AG04449 (cell line): Measurements from ENCODE around the gene CDKN2C.
"Not testable (repeated sequence)": the region's sequence is repeated elsewhere in the genome, so short reads cannot be mapped to it uniquely, and the experiment has no call there.

Experiments
- CTCF ChIA-PET: fragments of 350-600 bp; formaldehyde crosslinking; extraction: SDS; loops from one replicate; lab custom pipeline; 2021; ENCODE audit warnings: antibody characterized with exemption; lab: Yijun Ruan, JAX
- POLR2A ChIA-PET: fragments of 400-600, 350-600 bp; formaldehyde crosslinking; extraction: SDS; loops from one replicate; lab custom pipeline; 2020; ENCODE audit warnings: antibody characterized with exemption, inconsistent platforms; lab: Yijun Ruan, JAX
- DNase-seq: peaks from one replicate; pipeline ENCODE4 v3.0.0-alpha.2; 2010; ENCODE audit warnings: low read depth, low spot score
- H3K4me3 ChIP-seq: 2 replicates; pipeline ENCODE4 v1.5.1; 2011; ENCODE audit warnings: low read depth, mild to moderate bottlenecking, control low read depth, low read length
- TF ChIP-seq, protein P1 (sequence below): IDR thresholded peaks from one replicate; pipeline ENCODE4 v1.5.1; 2011; ENCODE audit warnings: mild to moderate bottlenecking, moderate library complexity, low read length, control low read depth, inconsistent platforms; ENCODE audit not compliant: insufficient read depth; ENCODE audit errors: missing control alignments

CDKN2C gene

DNA sequence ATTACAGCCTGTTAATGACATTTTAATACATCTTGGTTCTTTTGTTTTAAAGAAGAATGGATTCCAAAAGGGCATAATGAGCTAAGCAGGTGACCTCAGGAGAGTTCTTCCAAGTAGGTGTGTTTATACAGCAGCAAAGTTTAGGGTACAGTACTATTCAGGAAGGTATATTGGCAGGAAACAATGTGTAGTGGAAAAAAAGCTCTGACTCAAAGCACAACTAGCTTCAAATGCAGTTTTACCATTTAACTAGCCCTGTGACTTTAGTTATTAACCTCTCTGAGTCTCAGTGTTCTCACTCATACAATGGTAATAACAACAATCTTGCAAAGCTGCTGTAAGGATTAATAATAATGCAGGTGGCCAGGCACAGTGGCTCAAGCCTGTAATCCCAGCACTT is 39.9 kb upstream of the CDKN2C start:
- ChIA-PET POLR2A (no interaction called here), CTCF (interaction anchor here (0.9 to 6.1 kb wide), 31 partner anchors 9 to 657 kb away, joined by 3 to 129 read pairs (median 5); partner anchors contain the start of gene FAF1)
- no peak for DNase-seq
- TF ChIP-seq, protein P1, sequence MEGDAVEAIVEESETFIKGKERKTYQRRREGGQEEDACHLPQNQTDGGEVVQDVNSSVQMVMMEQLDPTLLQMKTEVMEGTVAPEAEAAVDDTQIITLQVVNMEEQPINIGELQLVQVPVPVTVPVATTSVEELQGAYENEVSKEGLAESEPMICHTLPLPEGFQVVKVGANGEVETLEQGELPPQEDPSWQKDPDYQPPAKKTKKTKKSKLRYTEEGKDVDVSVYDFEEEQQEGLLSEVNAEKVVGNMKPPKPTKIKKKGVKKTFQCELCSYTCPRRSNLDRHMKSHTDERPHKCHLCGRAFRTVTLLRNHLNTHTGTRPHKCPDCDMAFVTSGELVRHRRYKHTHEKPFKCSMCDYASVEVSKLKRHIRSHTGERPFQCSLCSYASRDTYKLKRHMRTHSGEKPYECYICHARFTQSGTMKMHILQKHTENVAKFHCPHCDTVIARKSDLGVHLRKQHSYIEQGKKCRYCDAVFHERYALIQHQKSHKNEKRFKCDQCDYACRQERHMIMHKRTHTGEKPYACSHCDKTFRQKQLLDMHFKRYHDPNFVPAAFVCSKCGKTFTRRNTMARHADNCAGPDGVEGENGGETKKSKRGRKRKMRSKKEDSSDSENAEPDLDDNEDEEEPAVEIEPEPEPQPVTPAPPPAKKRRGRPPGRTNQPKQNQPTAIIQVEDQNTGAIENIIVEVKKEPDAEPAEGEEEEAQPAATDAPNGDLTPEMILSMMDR = no peak
- no peak overlapping the region for H3K4me3 ChIP-seq

DNA sequence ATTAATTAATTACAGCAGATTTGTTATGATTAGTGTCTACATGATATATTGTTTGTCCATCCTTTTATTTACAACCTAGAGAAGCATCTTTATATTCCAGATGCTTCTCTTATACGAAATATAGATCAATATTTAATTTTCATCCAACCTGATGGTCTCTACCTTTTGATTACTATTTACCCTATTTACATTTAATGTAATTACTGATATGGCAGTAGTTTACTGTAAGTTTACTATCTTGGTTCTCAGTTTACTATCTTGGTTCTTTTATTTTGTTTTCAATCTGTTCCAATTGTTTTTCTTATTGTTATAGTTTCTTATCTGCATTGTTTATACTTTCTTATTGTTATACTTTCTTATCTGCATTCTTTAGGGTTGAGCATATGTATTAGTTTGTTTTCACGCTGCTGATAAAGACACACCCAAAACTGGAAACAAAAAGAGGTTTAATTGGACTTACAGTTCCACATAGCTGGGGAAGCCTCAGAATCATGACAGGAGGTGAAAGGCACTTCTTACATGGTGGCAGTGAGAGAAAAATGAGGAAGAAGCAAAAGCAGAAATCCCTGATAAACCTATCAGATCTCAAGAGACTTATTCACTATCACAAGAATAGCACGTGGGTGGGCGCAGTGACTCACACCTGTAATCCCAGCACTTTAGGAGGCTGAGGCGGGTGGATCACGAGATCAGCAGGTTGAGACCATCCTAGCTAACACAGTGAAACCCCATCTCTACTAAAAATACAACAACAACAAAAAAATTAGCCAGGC is 38.9 kb upstream of the CDKN2C start:
- CTCF ChIA-PET = interaction anchor here (2.0 to 6.1 kb wide), 4 partner anchors 13 to 259 kb away, joined by 13 to 129 read pairs (median 20); no protein-coding TSS in a partner anchor
- POLR2A ChIA-PET = no interaction called here
- TF ChIP-seq, protein P1 = no peak

DNA sequence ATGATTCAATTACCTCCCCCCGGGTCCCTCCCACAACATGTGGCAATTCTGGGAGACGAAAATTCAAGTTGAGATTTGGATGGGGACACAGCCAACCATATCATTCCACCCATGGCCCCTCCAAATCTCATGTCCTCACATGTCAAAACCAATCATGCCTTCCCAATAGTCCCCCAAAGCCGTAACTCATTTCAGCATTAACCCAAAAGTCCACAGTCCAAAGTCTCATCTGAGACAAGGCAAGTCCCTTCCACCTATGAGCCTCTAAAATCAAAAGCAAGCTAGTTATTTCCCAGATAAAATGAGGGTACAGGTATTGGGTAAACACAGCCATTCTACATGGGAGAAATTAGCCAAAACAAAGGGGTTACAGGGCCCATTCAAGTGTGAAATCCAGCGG is 38.0 kb upstream of the CDKN2C start:
- DNase-seq, H3K4me3 ChIP-seq, CTCF ChIA-PET, POLR2A ChIA-PET: not testable (repeated sequence)

More for the DNA sequence above, 38.9 kb upstream of the CDKN2C start:
- no peak overlapping the region for H3K4me3 ChIP-seq
- no peak for DNase-seq

DNA sequence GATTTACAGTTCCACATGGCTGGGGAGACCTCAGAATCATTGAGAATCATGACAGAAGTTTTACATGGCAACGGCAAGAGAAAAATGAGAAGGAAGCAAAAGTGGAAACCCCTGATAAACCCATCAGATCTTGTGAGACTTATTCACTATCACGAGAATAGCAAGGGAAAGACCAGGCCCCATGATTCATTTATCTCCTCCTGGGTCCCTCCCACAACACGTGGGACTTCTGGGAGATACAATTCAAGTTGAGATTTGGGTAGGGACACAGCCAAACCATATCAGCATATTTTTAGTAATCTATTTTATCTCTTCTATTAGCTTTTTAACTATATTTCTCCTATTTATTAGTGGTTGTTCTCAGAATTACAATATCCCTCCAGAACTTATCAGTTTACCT is 36.3 kb upstream of the CDKN2C start:
- POLR2A ChIA-PET, H3K4me3 ChIP-seq, DNase-seq: not testable (repeated sequence)
- CTCF ChIA-PET = interaction anchor here (0.9 to 3.8 kb wide), 2 partner anchors 255 to 258 kb away, joined by 4 to 12 read pairs; no protein-coding TSS in a partner anchor

DNA sequence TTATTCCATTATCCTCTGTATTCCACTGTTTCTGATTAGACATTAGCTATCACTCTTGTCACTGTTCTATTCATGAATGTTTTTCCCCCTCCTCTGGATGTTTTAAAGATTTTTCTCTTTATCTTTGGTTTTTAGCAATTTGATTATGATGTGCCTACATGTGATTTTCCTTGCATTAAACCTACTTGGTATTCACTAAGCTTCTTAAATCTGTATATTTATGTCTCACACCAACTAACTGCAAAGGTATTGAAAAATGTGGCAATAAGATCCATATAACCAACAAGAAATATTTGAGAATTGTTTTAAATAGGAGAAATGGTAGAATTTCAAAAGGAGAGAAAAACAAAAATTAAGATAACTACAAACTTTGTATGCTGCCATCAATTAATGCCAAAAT is 35.2 kb upstream of the CDKN2C start:
- TF ChIP-seq, protein P1 = no peak
- POLR2A ChIA-PET = no interaction called here
- CTCF ChIA-PET = interaction anchor here (0.9 to 3.8 kb wide), 3 partner anchors 254 to 257 kb away, joined by 4 to 12 read pairs (median 12); no protein-coding TSS in a partner anchor

DNA sequence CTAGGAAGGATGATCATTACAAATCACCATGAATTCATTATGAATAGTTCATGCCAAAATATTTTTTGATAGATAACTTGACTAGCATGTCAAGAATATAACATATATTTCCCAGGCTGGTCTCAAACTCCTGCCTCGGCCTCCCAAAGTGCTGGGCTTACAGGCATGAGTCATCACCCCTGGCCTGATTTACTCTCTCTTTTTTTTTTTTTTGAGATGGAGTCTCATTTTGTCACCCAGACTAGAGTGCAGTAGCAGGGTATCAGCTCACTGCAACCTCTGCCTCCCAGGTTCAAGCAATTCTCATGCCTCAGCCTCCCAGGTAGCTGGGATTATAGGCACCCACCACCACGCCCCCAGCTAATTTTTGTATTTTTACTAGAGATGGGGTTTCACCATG is 34.8 kb upstream of the CDKN2C start:
- ChIA-PET POLR2A (interaction anchor here (0.7 kb wide), 2 partner anchors 24 to 25 kb away, joined by 3 to 4 read pairs; partner anchors contain the start of gene FAF1), CTCF (interaction anchor here (1.0 to 3.8 kb wide), 3 partner anchors 161 to 256 kb away, joined by 3 to 12 read pairs (median 12); no protein-coding TSS in a partner anchor)
- not testable (repeated sequence) for H3K4me3 ChIP-seq, DNase-seq

More for the DNA sequence above, 35.2 kb upstream of the CDKN2C start:
- no peak for DNase-seq
- H3K4me3 ChIP-seq = no peak overlapping the region

DNA sequence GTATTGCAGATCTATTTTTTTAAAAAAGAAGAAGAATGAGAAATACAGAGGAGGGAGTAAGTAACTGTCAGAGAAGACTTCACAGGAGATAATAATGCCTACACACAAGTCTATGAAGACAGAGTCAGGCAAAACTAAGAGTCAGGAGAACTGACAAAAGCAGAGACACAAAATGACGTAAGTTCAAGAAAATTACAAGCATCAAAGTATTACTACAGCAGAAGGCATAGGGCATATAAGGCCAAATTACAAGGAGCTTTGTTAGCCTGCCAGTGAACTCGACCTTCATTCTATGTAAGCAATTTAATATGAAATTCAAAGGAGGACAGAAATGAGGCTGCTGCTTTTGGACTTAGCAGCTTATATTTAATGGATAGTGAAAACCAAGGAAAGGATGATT is 33.7 kb upstream of the CDKN2C start:
- POLR2A ChIA-PET = no interaction called here
- CTCF ChIA-PET = interaction anchor here (1.0 to 3.8 kb wide), 3 partner anchors 162 to 255 kb away, joined by 3 to 12 read pairs (median 12); no protein-coding TSS in a partner anchor
- DNase-seq = no peak
- TF ChIP-seq, protein P1 = no peak
- H3K4me3 ChIP-seq = no peak overlapping the region
